Measurements from ENCODE around the gene TTYH1.
"Not testable (repeated sequence)": the region's sequence is repeated elsewhere in the genome, so short reads cannot be mapped to it uniquely, and the experiment has no call there.

Gene TTYH1

DNA sequence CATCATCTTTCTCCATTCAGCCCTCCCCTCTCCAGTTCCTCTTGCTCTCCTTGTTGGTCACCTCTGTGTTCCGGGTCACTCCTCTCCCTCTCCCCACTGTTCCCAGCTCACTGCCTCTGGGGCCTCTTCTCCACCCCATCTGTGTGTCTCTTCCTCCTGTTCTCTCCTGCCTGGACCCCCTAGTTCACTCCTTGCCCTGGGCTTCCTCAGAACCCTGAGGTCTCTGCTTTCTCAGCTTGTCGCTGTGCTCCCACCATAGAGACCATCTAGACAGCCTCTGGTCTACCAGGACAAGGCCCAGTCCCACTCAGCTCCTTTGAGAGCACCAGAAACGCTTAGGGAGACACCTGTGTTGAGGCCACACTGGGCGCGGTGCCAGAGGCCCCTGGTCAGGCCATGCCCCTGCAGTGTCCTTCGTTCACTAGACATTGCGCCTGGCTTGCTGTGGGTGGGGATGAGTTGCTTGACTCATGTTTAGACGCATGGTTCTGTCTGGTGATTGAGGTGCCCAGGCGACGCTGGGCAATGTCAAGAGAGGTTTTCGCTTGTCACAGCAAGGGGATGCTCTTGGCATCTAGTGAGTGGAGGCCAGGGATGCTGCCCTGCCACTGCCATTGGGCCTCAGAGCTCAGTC, 43.5 kb downstream of the TTYH1 start:
- DNase-seq = no peak

DNA sequence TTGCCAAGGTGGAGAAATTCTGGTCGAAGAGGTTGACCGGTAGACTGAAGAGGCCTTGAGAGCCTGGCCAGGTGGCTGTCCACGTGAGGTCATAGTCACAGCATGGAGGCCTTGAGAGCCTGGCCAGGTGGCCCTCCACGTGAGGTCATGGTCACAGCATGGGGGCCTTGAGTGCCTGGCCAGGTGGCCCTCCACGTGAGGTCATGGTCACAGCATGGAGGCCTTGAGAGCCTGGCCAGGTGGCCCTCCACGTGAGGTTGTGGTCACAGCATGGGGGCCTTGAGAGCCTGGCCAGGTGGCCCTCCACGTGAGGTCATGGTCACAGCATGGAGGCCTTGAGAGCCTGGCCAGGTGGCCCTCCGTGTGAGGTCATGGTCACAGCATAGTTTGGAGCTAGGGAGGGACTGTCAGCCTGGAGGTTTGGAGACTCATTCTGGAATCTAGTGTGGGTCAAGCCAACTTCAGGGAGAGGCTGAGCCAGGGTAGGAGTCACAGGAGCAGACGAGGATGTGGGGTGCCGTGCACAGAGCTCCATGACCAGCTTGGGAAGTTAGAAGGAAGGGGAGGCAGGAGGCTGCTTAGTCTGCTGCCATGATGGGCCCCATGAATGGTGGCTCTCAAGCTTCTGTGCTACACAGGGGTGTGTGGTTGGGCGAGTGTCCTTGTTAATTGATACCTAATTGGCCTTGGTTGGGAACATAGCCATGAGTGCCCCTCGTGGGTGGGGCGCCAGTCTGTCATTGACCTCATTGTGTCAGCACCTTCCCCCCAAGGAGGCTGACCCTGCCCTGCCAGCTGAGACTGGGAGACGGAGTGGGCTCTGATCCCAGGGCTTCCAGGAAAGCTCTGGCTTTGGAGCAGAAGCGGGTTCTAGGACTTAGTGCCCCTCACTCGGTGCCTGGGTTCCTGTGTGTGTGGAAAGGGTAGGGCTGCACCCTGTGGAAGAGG, 44.3 kb downstream of the TTYH1 start:
- peak in 2 of 58 donors; percentile 7 to 54 for DNase-seq

DNA sequence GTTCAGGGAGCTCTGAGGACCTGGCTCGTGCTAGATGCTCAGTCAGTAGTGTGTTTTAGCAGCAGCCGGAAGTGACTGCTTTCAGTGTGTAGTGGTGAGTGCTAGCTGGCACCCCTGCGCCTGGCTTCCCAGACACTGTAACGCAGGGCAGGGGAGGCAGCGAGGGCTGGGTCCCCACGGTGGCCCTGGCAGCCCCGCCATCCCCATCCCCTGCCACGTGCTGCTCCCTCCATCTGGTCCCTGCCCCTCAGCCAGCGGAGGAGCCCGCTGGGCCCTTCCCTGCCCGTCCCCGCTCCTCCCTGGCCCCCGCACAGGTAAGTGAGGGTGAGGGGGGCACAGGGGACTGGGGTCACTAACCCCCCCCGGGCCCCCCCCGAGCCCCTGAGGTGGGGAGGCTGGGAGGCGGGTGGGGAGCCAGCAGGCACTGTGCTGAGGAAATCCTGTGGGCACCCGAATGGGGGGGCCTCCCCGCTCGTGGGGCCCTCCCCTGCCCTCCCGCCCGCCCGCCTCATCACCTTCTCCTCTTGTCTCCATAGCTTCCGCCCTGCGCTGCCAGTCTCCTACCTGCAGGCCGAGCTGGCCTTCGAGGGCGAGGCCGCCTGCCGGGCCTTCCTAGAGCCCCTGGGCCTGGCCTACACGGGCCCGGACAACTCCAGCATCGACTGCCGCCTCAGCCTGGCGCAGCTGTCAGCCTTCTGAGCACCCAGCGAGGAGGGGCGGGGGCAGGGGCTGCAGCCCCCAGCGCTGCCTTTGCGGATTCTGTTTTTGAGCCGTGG, 45.2 kb downstream of the TTYH1 start:
- no peak for DNase-seq

DNA sequence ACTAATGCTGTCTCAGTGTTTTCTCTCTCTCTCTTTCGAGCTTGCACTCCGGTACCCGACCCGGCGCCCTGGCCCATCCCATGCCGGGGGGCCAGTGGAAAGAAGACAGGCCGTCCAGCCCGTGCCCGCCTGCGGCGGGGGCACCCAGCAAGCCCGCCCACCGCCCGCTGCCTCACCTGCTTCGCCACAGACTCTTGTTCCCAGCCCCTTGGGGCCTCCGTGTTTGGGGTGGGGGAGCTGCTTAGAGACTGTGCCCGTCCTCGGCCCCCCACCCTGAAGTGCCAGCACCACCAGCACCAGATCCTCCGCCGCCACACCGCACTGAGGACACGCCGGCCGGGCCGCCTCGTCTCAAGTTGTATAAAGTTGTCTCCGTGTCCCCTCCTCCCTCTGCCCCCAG, 45.9 kb downstream of the TTYH1 start:
- no peak for DNase-seq

- DNase-seq = no peak
Observed at GRCh38 chr19:54461613-54462012, 46.3 kb downstream of the TTYH1 start.

GRCh38 chr19:54462047-54462654, 46.9 kb downstream of the TTYH1 start:
- DNase-seq = no peak

- DNase-seq = peak in 41 of 58 donors; percentile 9 to 70 (median 43)
Observed at GRCh38 chr19:54462655-54463530, 47.6 kb downstream of the TTYH1 start.

GRCh38 chr19:54463531-54464043, 48.3 kb downstream of the TTYH1 start, which contains the start of gene LENG9:
LENG9 (minus strand) TSS chr19:54463778; CDS start chr19:54463526, 252 bp downstream.
- peak in 55 of 58 donors; percentile 43 to 99 (median 88) for DNase-seq

- DNase-seq = peak in 52 of 58 donors; percentile 43 to 93 (median 76)
Observed at GRCh38 chr19:54464044-54464629, 48.9 kb downstream of the TTYH1 start.

- peak in 56 of 58 donors; percentile 17 to 88 (median 76) for DNase-seq
Observed at GRCh38 chr19:54464630-54465425, 49.6 kb downstream of the TTYH1 start.

DNA sequence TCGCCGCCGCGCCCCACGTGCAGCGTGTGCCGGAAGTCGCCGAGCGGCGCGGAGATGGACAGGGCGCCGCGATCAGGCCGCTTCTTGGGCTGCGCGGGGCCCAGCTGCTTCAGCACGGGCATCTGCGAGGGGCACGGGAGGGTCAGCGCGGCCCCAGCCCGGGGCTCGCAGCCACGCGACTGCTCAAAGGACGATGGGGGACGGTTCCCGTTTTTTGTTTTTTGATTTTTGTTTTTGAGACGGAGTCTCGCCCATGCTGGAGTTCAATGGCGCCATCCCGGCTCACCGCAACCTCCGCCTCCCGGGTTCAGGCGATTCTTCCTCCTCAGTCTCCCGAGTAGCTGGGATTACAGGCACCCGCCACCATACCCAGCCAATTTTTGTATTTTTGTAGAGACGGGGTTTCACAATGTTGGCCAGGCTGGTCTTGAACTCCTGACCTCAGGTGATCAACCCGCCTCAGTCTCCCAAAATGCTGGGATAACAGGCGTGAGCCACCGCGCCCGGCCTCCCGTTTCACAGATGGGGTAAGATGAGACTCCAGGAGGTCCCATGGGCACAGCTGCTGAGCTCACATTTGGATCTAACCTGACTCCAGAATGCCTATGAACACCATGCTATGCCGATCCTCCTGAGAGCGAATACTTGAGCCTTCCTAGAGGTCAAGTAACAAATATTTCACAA, 50.3 kb downstream of the TTYH1 start:
- no peak for DNase-seq

- not testable (repeated sequence) for DNase-seq
Observed at GRCh38 chr19:54466110-54466480, 50.8 kb downstream of the TTYH1 start.

- no peak for DNase-seq
Observed at GRCh38 chr19:54469496-54469934, 54.3 kb downstream of the TTYH1 start.

GRCh38 chr19:54470276-54470887, 55.1 kb downstream of the TTYH1 start:
- DNase-seq = no peak

DNA sequence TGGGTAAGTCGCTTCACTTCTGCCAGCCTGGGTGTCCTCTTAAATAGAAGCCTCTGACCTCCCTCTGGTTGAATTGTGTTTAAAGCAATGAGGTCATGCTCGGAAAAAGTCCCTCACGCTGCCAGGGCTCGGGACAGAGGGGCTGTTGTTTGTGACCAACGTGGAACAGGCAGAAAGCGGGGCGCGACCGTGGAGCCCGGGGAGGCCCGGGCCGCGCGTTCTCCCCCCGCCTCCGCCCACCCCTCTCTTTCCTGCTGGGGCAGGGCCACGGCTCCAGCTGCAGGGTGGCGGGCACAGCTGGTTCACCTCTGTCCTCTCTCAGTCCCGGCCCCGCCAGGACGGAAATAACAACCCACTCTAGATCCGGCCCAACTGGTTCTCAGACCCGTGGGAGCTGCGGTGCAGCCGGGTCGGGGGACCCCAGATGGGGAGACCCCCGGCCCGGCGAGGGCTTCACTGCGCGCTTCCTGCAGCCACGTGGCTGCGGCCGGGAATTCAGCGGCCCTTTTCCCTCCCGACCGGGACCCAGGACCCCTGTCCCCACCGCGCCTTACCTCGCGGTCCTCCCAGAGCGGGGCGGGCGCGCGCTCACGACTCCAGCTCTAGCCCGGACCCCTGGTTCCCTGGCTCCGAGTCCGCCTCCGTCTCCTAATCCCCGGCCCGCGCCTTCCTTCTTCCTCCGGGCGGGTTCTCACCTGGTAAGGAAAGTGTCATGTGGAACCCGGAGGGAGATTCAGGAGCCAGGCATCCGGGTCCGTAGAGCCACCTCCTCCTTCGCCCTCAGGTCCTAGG, 55.9 kb downstream of the TTYH1 start:
- peak in 30 of 58 donors; percentile 3 to 67 (median 29) for DNase-seq

DNA sequence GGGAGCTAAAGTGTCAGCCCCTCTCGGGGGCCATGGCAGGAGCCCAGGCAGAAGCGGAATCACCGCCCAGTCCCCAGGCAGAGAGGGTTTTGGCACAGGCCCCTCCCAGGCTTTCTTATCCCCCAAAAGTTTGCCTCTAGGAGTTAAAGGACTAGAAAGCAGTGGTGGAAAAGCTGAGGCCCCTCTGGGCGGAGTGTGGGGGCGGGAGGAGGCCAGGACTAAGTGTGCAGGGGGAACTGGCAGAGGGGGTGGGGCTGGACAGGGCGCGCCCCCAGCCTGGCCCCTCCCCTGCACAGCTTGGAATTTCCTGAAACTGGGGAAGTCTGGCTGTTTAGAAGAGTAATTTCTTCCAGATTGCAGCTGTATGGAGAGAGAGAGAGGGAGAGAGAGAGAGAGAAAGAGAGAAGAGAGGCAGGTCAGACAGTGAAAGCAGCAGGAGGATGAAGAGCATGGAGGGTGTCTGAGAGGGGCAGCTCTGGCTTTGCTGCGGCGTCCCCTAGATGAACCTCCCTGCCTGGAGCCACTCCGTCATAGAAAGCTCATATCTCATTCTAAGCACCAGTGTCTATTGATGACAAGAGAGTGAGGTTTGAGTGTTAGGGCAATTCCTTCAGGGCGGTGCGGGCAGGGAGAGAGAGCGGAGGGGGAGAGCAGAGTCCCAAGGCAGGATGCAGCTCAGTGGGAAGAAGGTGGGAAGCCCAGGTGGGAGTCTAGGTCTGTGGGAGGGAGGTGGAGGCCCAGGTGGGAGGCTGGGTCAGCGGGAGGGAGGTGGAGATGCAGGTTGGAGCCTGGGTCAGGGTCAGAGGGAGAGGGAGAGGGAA, 58.0 kb downstream of the TTYH1 start, which contains the start of gene CDC42EP5:
TSS of gene CDC42EP5 (minus strand) at position 226 of the 821 bp plus-strand sequence. CDS start 7,749 bp downstream, outside the sequence.
- DNase-seq = no peak

All from anterior cingulate cortex (tissue), 58 donors.